ENCODE results near the gene ARHGAP19.
"Not testable (repeated sequence)": the region's sequence is repeated elsewhere in the genome, so short reads cannot be mapped to it uniquely, and the experiment has no call there.

ARHGAP19 gene

GRCh38 chr10:97291357-97292096 is 910 bp downstream of the ARHGAP19 start:
- in situ Hi-C loops (cut with MboI; ENCODE audit: low pct_unique_long_range_greater_than_20kb, low sequenced_read_pairs) = no loop called here
- peak; percentile 15 for DNase-seq

DNA sequence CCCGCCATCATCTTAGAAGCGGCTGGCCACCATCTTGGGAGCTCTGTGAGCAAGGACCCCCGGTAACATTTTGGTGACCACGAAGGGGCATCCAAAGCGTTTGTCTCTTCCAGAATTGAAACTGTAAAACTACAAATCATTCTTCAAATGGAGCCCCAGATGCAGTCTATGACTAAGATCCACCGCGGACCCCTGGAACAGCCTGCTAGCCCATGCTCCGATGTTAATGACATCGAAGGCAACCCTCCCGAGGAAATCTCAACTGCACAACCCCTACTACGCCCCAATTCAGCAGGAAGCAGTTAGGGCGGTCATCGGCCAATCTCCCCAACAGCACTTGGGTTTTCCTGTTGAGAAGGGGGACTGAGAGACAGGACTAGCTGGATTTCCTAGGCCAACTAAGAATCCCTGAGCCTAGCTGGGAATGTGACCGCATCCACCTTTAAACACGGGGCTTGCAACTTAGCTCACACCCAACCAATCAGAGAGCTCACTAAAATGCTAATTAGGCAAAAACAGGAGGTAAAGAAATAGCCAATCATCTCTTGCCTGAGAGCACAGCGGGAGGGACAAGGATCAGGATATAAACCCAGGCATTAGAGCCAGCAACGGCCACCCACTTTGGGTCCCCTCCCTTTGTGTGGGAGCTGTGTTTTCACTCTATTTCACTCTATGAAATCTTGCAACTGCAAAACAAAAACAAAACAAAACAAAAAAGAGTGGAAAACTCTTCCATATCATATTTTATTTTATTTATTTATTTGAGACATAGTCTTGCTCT is 1.7 kb downstream of the ARHGAP19 start:
- DNase-seq; in situ Hi-C loops (cut with MboI; ENCODE audit: low pct_unique_long_range_greater_than_20kb, low sequenced_read_pairs): not testable (repeated sequence)

DNA sequence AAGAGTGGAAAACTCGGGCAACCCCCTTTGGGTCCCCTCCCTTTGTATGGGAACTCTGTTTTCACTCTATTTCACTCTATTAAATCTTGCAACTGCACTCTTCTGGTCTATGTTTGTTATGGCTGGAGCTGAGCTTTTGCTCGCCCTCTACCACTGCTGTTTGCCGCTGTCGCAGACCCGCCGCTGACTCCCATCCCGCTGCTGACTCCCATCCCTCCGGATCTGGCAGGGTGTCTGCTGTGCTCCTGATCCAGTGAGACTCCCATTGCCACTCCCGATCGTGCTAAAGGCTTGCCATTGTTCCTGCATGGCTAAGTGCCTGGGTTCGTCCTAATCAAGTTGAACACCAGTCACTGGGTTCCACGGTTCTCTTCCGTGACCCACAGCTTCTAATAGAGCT is 2.4 kb downstream of the ARHGAP19 start:
- in situ Hi-C loops (cut with MboI; ENCODE audit: low pct_unique_long_range_greater_than_20kb, low sequenced_read_pairs); DNase-seq: not testable (repeated sequence)

- in situ Hi-C loops (cut with MboI; ENCODE audit: low pct_unique_long_range_greater_than_20kb, low sequenced_read_pairs) = no loop called here
- DNase-seq = no peak
Observed at GRCh38 chr10:97280783-97281182, 11.7 kb downstream of the ARHGAP19 start.

GRCh38 chr10:97279121-97279815 is 13.2 kb downstream of the ARHGAP19 start:
- in situ Hi-C loops (cut with MboI; ENCODE audit: low pct_unique_long_range_greater_than_20kb, low sequenced_read_pairs) = no loop called here
- peak; percentile 21 for DNase-seq

DNA sequence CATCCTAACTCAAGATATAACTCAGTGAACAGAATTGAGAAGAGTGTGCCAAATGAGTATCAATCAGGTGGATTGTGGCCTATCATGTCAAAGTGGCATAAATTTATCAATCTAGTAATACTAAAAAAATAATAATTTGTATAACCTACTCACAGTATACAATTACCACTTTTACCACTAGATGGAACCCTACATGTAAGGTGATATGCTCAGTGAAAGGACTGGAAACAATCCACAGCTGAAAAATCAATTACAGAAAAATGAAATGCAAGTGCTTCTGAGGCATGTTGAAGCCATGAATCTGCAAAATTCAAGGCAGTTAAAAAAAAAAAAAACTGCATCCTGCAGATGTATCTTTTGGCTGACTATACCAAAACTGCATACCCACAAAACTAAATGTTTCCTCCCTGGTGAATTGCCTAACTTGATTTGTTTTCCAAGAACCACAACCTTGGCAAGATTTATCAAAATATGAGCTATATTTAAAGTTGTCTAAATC is 13.9 kb downstream of the ARHGAP19 start:
- in situ Hi-C loops (cut with MboI; ENCODE audit: low pct_unique_long_range_greater_than_20kb, low sequenced_read_pairs) = no loop called here
- peak; percentile 79 for DNase-seq

DNA sequence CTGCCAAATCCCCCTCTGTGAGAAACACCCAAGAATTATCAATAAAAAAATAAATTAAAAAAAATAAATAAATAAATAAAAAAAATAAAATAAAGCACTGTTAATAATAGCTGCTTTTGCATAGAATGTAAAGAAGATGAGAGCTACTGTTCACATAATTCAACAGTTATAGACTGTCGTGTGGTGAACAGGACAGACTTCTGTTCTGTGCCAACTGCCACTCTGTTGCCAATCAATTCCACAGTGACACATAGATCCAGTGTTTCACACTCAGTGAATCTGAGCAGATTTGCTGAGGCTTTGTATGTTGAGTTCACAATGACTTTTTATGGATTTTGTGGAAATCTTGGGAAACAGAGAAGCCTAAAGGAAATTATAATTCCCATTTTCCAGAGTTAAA is 14.9 kb downstream of the ARHGAP19 start:
- DNase-seq = no peak
- in situ Hi-C loops (cut with MboI; ENCODE audit: low pct_unique_long_range_greater_than_20kb, low sequenced_read_pairs) = no loop called here

GRCh38 chr10:97274828-97275227 is 17.6 kb downstream of the ARHGAP19 start:
- in situ Hi-C loops (cut with MboI; ENCODE audit: low pct_unique_long_range_greater_than_20kb, low sequenced_read_pairs) = no loop called here
- no peak for DNase-seq

DNA sequence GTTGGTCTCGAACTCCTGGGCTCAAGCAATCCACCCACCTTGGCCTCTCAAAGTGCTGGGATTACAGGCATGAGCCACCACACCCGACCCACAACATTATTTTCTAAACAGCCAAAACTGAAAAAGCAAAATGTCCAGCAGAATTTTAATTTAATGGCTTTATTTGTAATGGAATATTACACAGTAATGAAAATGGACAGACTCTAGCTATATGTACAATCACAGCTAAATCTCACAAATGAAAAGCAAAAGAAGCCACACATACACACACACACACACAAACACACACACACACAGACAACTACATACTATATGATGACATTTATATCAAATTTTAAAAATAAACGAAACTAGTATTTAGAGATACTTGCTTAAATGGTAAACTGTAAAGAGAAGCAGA is 18.7 kb downstream of the ARHGAP19 start:
- in situ Hi-C loops (cut with MboI; ENCODE audit: low pct_unique_long_range_greater_than_20kb, low sequenced_read_pairs) = no loop called here
- DNase-seq = no peak

- no peak for DNase-seq
- in situ Hi-C loops (cut with MboI; ENCODE audit: low pct_unique_long_range_greater_than_20kb, low sequenced_read_pairs) = no loop called here
Observed at GRCh38 chr10:97270523-97271154, 21.8 kb downstream of the ARHGAP19 start.

DNA sequence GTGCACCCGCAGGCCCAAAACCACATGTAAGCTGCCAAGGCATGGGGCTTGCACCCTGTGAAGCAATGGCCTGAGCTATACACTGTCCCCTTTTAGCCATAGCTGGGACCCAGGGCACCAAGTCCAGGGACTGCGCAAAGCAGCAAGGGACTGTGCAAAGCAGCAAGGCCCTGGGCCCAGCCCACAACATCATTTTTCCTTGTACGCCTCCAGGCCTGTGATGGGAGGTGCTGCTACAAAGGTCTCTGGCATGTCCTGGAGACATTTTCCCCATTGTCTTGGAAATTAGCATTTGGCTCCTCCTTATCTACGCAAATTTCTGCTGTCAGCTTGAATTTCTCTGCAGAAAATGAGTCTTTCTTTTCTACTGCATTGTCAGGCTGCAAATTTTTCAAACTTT is 24.8 kb downstream of the ARHGAP19 start:
- in situ Hi-C loops (cut with MboI; ENCODE audit: low pct_unique_long_range_greater_than_20kb, low sequenced_read_pairs) = no loop called here
- DNase-seq = no peak

GRCh38 chr10:97265095-97265494 is 27.3 kb downstream of the ARHGAP19 start:
- DNase-seq; in situ Hi-C loops (cut with MboI; ENCODE audit: low pct_unique_long_range_greater_than_20kb, low sequenced_read_pairs): not testable (repeated sequence)

DNA sequence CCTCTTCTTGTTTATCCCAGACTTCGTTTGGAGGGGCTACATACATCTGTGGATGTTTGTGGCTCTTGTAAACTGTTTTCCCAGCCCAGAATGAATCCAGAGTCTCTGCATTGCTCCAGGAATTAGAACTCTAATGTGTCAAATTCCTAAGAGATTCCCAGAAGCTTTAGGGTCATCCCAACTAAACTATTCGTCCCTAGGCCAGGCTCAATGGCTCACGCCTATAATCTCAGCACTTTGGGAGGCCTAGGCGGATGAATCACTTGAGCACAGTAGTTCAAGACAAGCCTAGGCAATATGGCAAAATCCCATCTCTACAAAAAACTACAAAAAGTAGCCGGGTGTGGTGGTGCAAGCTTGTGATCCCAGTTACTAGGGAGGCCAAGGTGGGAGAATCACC is 28.5 kb downstream of the ARHGAP19 start:
- in situ Hi-C loops (cut with MboI; ENCODE audit: low pct_unique_long_range_greater_than_20kb, low sequenced_read_pairs) = no loop called here

DNA sequence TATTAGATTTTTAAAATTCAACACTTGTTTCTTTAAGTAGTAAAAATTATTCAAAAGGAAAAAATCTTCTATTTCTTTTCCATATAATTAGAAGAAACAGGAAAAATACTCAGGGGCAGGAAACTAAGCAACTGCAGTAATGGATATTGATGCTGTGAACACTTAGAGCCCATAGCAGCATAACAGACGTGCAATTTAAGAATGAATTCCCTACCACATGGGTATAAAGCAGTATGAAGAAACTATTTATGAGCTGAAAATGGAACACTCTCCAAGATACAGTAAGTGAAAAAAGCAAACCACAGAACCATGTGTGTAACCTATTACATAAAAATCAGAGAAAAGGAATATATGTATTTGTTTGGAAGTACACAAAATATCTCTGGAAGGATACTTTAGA is 30.8 kb downstream of the ARHGAP19 start:
- DNase-seq = no peak
- in situ Hi-C loops (cut with MboI; ENCODE audit: low pct_unique_long_range_greater_than_20kb, low sequenced_read_pairs) = no loop called here

More for the DNA sequence above, 28.5 kb downstream of the ARHGAP19 start:
- DNase-seq = no peak

- in situ Hi-C loops (cut with MboI; ENCODE audit: low pct_unique_long_range_greater_than_20kb, low sequenced_read_pairs) = no loop called here
- DNase-seq = no peak
Observed at GRCh38 chr10:97261183-97261582, 31.3 kb downstream of the ARHGAP19 start.

DNA sequence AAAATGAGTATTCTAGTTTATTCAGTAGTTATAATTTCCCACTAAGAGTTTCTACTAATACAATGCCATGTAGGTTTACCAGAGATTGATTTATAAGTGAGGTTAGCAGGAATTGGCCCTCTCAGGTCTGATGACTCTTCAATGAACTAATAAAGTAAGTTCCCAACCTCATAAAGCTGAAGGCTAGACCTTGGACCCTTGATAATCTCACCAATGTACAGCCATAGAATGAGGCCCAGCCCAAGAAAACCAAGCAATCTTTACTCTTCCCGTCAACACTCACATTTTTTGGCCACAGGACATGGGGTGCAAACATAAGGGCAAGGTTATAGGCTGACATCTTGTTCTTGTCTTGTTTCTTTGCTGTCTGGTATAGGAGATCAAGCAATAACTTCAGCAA is 33.3 kb downstream of the ARHGAP19 start:
- no peak for DNase-seq
- in situ Hi-C loops (cut with MboI; ENCODE audit: low pct_unique_long_range_greater_than_20kb, low sequenced_read_pairs) = no loop called here

DNA sequence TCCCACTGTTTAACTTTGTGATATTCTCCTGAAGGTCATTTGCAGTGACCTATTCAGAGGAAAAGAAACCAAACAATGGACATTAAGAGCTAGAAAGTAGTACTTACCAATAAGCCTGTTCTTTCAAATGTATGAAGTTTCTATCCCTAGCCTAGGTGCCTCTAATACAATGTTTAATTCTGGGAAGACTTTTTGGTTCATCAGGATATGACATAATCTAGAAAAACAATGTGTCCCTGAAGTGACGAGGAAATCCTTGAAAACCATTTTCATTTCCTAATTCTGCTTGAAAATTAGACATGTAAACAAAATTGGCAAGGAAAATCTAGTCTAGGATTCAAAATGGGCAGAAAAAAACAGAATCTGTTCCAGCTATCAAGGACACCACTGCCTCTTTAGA is 36.1 kb downstream of the ARHGAP19 start:
- in situ Hi-C loops (cut with MboI; ENCODE audit: low pct_unique_long_range_greater_than_20kb, low sequenced_read_pairs) = no loop called here
- no peak for DNase-seq

GRCh38 chr10:97255512-97256293 is 36.7 kb downstream of the ARHGAP19 start:
- in situ Hi-C loops (cut with MboI; ENCODE audit: low pct_unique_long_range_greater_than_20kb, low sequenced_read_pairs) = no loop called here
- no peak for DNase-seq

- in situ Hi-C loops (cut with MboI; ENCODE audit: low pct_unique_long_range_greater_than_20kb, low sequenced_read_pairs) = no loop called here
- no peak for DNase-seq
Observed at GRCh38 chr10:97254694-97255093, 37.7 kb downstream of the ARHGAP19 start.

All from KBM-7 (cell line).